Immature natural killer cell (primary cell): ENCODE results near the gene PAX2. TPM values are rescaled to one million over a fixed set of nuclear protein-coding genes. Genes with fewer than 3 reads are reported as not detected.

ENCODE experiments used
- DNase-seq, 3 donors: peaks; one replicate each; pipeline ENCODE4 v3.0.0; 2022; ENCODE audit warnings: mixed read lengths in 1 of 3
- H3K27ac Mint-ChIP-seq, 6 donors: one replicate each; pipeline ENCODE4 v1.8.0; 2020; ENCODE audit warnings: mixed read lengths in 6 of 6, mild to moderate bottlenecking in 5 of 6, inconsistent platforms in 4 of 6, moderate library complexity in 3 of 6
- H3K27me3 Mint-ChIP-seq, 3 donors: one replicate each; pipeline ENCODE4 v1.8.0; 2020 to 2021; ENCODE audit warnings: low read depth in 3 of 3, mild to moderate bottlenecking in 3 of 3, mixed read lengths in 3 of 3, moderate library complexity in 3 of 3, inconsistent platforms in 1 of 3
- H3K36me3 Mint-ChIP-seq, 3 donors: one replicate each; pipeline ENCODE4 v1.8.0; 2020; ENCODE audit warnings: mixed read lengths in 3 of 3, inconsistent platforms in 2 of 3, mild to moderate bottlenecking in 2 of 3
- H3K4me1 Mint-ChIP-seq, 2 donors: one replicate each; pipeline ENCODE4 v1.8.0; 2020; ENCODE audit warnings: inconsistent platforms in 2 of 2, mild to moderate bottlenecking in 2 of 2, mixed read lengths in 2 of 2, moderate library complexity in 1 of 2
- H3K4me3 Mint-ChIP-seq, 5 donors: one replicate each; pipeline ENCODE4 v1.8.0; 2020; ENCODE audit warnings: mild to moderate bottlenecking in 5 of 5, mixed read lengths in 5 of 5, inconsistent platforms in 3 of 5, moderate library complexity in 3 of 5
- H3K9me3 Mint-ChIP-seq, 6 donors: one replicate each; pipeline ENCODE4 v1.8.0; 2020; ENCODE audit warnings: mild to moderate bottlenecking in 6 of 6, mixed read lengths in 6 of 6, inconsistent platforms in 4 of 6, moderate library complexity in 3 of 6
- polyA plus RNA-seq, 3 donors: library from polyadenylated mRNA; unstranded; fragments of 300-500 nt; fragmentation: Illumina TruSeq; gene quantifications; one replicate each; pipeline ENCODE4 v1.2.3, GENCODE V29; 2021

PAX2 gene
- polyA plus RNA-seq, 3 donors from 2014 or later: not detected

DNA sequence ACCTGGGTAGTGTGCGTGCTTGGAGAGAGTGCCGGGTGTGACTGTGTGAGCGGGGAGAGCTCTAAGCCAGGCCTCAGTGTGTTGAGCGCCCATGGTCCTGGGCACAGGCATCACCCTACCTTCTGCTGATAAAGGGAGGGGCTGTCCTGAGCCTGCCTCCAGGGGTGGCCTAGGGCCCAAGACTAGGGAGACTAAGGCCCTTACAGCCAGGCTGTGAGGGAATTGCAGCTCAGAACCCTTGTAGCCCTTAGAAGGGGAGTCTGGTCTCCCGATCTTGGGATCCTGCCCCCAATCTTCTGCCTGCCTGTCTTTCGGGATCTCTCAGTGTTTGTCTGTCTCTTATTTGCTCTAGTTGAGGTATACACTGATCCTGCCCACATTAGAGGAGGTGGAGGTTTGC, 41.2 kb downstream of the PAX2 start:
- Mint-ChIP-seq H3K27me3 (peaks cover 3 to 7% (median 6%) of the 10 kb centered on the region in 3 donors), H3K4me3 (no peak overlapping the region), H3K4me1 (no peaks in the 10 kb centered on the region), H3K36me3 (no peaks in the 10 kb centered on the region), H3K9me3 (no peaks in the 10 kb centered on the region), H3K27ac (no peak overlapping the region)
- DNase-seq: no peak

DNA sequence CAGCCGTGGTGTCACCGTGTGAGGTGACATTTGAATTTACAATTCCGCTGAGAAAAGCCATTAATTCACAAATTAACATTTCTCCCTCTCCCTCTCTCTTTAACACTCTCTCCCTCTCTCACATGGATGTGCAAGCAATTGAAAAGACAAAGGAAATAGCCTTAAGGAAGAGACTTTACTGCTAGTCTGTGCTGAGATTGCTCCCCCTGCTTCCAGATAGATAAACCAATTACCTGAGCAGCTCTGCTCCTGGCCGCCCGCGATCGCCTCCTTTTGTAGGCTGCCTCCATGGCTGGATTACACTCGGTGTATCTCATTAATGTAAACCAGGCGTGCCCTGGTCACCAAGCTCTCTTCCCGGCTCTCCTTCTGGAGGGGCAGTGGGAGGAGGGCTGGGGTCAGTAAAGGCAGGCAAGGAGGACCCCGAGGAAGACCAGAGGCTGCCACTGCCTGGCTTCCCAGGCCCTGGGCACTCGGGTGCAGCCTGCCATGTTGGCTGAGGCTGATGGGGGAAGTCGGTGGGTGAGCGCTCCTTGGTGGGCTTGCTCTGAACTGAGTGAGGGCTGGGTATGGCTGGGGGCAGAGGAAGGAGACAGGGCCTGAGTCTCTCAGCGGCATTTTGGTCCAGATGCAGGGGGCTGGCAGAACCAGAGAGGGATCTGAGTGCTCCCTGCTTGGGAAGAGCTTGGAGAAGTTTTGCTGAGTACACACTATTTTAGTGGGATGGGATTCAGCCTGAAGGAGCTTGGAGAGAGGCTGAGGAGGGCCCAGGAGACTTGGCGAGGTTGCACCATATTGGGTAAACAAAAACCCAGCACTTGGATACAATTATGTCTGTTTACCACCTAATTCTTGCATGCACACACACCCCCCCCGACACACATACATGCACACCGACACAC, 42.9 kb downstream of the PAX2 start:
- peaks cover 3 to 7% (median 3%) of the 10 kb centered on the region in 3 donors for H3K27me3 Mint-ChIP-seq
- H3K36me3 Mint-ChIP-seq: no peaks in the 10 kb centered on the region
- H3K4me1 Mint-ChIP-seq: no peaks in the 10 kb centered on the region
- no peaks in the 10 kb centered on the region for H3K9me3 Mint-ChIP-seq
- no peak overlapping the region for H3K27ac Mint-ChIP-seq
- no peak overlapping the region for H3K4me3 Mint-ChIP-seq
- DNase-seq: no peak

DNA sequence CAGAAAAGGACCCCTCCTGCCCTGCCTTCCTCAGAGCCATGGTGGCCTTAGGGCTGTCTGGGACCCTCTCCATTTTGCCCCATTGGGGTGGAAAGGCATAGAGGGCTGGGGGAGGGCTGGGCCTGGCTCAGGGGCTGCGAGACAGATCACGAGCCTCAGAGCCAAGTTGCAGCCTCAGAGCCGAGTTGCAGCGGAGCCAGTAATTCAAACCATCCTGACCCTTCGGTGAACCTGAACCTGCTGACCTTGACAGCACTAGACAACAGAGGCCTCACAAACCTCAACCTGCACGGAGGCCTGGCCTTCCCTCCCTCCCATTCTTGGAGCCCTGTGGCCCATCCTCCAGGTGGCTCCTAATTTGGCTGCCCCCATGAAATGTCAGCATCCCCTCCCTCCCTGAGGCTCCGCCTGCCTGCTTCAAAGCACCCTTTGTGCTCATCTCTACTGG, 45.4 kb downstream of the PAX2 start:
- no peak overlapping the region for H3K27ac Mint-ChIP-seq
- peaks cover 3 to 7% (median 7%) of the 10 kb centered on the region in 3 donors for H3K27me3 Mint-ChIP-seq
- no peaks in the 10 kb centered on the region for H3K9me3 Mint-ChIP-seq
- no peak for DNase-seq
- H3K4me3 Mint-ChIP-seq: no peak overlapping the region
- H3K36me3 Mint-ChIP-seq: no peaks in the 10 kb centered on the region
- H3K4me1 Mint-ChIP-seq: no peaks in the 10 kb centered on the region

DNA sequence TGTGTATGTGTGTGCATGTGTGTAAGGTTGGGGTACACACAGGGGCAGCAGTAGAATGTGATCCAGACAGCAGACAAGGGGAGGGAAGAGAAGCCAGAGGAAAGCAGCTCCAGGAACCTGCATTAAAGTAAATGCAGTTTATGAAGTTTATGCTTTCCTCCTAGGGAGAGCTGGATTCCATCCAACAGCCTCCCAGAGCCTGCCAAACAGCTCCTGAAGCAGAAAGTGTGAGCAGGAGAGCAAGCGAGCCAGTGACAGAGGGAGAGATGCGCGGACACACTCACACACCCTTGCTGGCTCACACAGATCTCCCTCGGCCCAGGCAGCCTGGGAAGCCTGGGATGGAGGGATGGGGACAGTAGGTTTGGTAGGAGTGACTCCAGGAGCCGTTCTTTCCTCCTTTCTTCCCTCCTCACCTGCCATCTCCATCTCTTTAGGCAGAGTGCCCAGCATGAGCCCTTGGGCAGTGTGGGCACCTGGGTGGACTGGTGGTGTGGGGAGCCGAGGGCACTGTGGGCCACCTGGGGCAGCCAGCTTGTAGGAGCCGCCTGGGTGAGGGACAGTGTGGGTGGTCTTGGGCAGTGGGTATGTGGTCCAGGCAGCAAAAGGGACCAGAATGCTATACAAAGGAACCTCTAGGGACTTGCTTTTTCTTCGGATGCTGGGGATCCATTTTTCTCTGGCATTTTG, 46.1 kb downstream of the PAX2 start:
- no peak for DNase-seq
- no peaks in the 10 kb centered on the region for H3K36me3 Mint-ChIP-seq
- no peaks in the 10 kb centered on the region for H3K9me3 Mint-ChIP-seq
- peaks cover 3 to 8% (median 7%) of the 10 kb centered on the region in 3 donors for H3K27me3 Mint-ChIP-seq
- H3K4me3 Mint-ChIP-seq: no peak overlapping the region
- no peak overlapping the region for H3K27ac Mint-ChIP-seq
- no peaks in the 10 kb centered on the region for H3K4me1 Mint-ChIP-seq

DNA sequence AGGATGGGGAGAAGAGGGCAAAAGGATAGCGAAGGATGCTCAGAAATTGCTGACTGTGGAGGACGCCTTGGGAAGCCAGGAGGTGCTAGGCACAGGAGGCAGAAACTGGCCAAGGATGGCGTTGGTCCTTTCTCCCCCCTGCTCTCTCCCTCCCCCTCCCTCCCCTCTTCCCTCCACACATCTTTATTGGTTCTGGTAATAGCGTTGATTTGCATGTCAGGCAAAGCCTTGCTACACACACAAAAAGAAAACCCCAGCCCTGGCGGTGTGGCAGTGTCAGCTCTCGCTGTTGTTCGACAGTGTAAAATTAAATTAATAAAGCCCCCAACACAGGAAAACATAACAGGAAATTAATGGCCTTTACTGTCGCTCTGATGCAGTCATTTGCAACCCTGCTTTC, 47.2 kb downstream of the PAX2 start:
- no peak overlapping the region for H3K27ac Mint-ChIP-seq
- H3K36me3 Mint-ChIP-seq: no peaks in the 10 kb centered on the region
- no peaks in the 10 kb centered on the region for H3K9me3 Mint-ChIP-seq
- H3K4me3 Mint-ChIP-seq: no peak overlapping the region
- H3K27me3 Mint-ChIP-seq: peaks cover 3 to 13% (median 9%) of the 10 kb centered on the region in 3 donors
- DNase-seq: no peak
- H3K4me1 Mint-ChIP-seq: no peaks in the 10 kb centered on the region

DNA sequence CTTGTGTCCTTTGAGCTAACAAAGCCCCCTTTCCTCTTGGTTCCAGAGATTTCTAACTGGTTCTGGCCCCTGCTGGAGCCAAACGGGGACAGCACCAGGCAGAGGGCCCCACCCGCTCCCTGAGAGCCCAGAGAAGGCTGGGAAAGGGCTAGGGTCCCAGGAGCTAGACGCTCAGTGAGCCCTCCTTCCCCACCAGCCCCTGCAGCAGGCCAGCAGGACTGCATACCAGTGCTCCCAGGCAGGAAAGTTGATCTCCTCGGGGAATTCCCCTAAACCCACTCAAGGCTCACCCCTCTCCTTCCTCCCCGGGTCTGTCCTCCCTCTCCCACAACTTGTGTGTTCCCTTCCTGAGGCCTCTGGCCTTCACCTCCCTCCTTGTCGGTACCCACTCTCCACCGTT, 47.7 kb downstream of the PAX2 start:
- H3K27ac Mint-ChIP-seq: no peak overlapping the region
- no peaks in the 10 kb centered on the region for H3K4me1 Mint-ChIP-seq
- no peaks in the 10 kb centered on the region for H3K36me3 Mint-ChIP-seq
- H3K9me3 Mint-ChIP-seq: no peaks in the 10 kb centered on the region
- H3K27me3 Mint-ChIP-seq: peaks cover 2 to 12% (median 9%) of the 10 kb centered on the region in 3 donors
- no peak for DNase-seq
- H3K4me3 Mint-ChIP-seq: no peak overlapping the region

DNA sequence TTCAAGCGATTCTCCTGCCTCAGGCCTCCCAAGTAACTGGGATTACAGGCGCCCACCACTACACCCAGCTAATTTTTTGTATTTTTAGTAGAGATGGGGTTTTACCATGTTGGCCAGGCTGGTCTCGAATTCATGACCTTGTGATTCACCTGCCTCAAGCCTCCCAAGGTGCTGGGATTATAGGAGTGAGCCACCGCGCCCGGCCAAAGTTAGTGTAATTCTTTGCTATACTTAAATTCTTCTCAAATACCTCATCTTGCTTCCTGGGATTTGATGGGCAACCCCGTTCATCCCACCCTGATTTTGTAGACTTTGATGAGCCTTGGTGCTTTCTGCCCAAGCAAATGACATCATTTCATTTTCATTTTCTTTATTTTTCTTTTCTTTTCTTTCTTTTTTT, 54.5 kb downstream of the PAX2 start:
- H3K27ac Mint-ChIP-seq: no peak overlapping the region
- H3K4me3 Mint-ChIP-seq: no peak overlapping the region
- DNase-seq: no peak
- H3K27me3 Mint-ChIP-seq: peaks cover 11 to 16% (median 12%) of the 10 kb centered on the region in 3 donors
- H3K9me3 Mint-ChIP-seq: no peaks in the 10 kb centered on the region
- no peaks in the 10 kb centered on the region for H3K4me1 Mint-ChIP-seq
- no peaks in the 10 kb centered on the region for H3K36me3 Mint-ChIP-seq

DNA sequence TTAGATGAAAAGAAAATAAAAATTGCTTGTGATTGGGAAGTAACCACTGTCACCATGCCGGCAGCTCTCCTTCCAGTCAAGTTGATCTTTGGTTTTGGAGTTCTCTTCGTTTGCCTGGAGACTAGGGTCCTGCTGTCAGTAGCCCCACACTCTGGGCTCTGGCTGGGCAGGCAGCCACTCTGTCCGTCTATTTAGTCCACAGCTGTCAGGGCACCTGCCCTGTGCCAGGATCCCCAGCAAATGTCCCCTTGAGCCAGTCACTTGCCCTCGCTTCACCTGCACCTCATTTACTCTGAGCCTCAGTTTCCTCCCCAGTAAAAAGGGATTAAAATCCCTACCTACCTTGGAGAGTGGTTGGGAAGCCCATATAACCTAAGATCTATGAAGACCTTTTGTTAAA, 55.5 kb downstream of the PAX2 start:
- no peak for DNase-seq
- no peak overlapping the region for H3K4me3 Mint-ChIP-seq
- no peaks in the 10 kb centered on the region for H3K4me1 Mint-ChIP-seq
- H3K36me3 Mint-ChIP-seq: no peaks in the 10 kb centered on the region
- H3K27me3 Mint-ChIP-seq: peaks cover 8 to 22% (median 13%) of the 10 kb centered on the region in 3 donors
- no peak overlapping the region for H3K27ac Mint-ChIP-seq
- H3K9me3 Mint-ChIP-seq: no peaks in the 10 kb centered on the region

DNA sequence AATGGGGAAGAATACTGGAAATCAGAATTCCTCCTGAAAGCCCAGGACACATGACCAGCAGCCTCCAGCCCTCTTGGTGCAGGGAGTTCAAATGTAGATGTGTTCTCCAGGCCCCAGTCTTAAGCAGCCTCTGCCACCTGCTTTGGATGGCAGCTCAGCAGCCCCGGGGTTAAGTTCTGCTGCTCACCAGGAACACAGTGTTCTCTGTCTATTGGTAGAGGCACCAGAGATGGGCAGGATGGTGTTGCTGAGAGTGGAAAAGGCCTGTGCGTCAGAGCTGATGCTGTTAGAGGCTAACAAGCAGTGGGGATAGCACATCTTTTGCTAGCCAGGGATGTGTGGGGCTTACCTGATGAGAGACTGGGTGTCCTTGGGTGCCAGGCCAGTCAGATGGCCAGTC, 56.8 kb downstream of the PAX2 start:
- DNase-seq: no peak
- H3K27ac Mint-ChIP-seq: no peak overlapping the region
- H3K27me3 Mint-ChIP-seq: peaks cover 5 to 22% (median 6%) of the 10 kb centered on the region in 3 donors
- no peaks in the 10 kb centered on the region for H3K36me3 Mint-ChIP-seq
- H3K4me3 Mint-ChIP-seq: no peak overlapping the region
- H3K4me1 Mint-ChIP-seq: no peaks in the 10 kb centered on the region
- no peaks in the 10 kb centered on the region for H3K9me3 Mint-ChIP-seq

DNA sequence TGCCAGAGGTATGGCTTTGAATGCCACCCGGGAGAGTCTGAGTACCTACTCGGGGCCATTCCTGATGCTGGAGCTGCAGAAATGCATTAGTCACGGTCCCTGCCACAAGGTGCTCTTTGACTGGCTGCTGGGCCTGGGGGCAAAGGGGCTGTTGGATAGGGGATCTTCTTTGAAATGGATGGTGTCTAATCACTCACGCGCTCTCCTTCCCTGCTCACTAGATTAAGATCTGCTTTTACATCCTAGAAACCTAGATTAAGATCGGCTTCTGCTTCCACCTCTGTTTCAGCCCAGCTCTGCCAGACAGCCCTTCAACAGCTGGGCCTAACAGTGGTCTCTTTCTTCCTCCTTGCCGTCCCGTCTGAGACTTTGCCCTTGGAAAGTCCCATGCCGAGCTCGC, 57.2 kb downstream of the PAX2 start:
- H3K4me3 Mint-ChIP-seq: no peak overlapping the region
- H3K27ac Mint-ChIP-seq: no peak overlapping the region
- no peaks in the 10 kb centered on the region for H3K9me3 Mint-ChIP-seq
- H3K27me3 Mint-ChIP-seq: peaks cover 5 to 22% (median 5%) of the 10 kb centered on the region in 3 donors
- DNase-seq: no peak
- H3K4me1 Mint-ChIP-seq: no peaks in the 10 kb centered on the region
- H3K36me3 Mint-ChIP-seq: no peaks in the 10 kb centered on the region

DNA sequence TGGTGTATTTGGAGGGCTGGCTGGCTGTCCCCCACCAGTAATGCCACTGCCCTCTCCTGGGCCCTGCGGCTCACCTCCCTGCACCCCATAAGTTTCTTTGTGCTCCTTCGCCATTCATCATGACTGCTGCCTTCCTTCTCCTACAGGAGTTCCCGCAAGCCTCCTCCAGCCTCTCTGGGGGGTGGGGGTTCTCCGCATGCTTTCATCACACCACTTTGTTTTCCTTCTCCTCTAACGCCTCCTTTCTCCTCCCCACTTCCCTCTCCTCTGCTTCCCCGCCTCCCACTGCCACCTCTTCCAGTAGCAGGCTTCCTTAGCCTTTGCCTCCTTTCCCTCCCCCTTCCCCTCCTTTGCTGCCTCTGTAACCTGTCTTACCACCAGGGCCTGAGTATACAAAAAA, 58.1 kb downstream of the PAX2 start:
- no peak overlapping the region for H3K4me3 Mint-ChIP-seq
- no peak for DNase-seq
- no peaks in the 10 kb centered on the region for H3K4me1 Mint-ChIP-seq
- H3K27ac Mint-ChIP-seq: no peak overlapping the region
- peaks cover 5 to 24% (median 5%) of the 10 kb centered on the region in 3 donors for H3K27me3 Mint-ChIP-seq
- no peaks in the 10 kb centered on the region for H3K36me3 Mint-ChIP-seq
- H3K9me3 Mint-ChIP-seq: no peaks in the 10 kb centered on the region

DNA sequence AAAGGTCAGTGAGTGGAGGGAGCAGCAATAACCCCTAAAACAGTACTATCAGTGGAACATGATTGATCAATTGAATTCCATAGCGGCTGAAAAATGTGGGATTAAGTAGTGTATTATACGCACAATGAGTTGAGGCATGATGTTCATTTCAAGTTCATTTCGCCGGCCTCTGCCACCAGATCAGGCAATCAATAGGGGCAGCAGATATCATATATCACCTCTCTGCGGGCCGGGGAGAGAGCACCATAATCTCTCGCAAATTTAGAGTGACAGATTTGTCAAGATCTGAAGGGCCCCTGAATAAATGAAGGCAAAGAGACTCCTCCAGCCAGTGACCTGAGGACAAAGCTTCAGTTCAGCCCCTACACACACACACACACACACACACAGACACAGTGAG, 58.5 kb downstream of the PAX2 start:
- no peaks in the 10 kb centered on the region for H3K36me3 Mint-ChIP-seq
- no peak for DNase-seq
- peaks cover 5 to 24% (median 5%) of the 10 kb centered on the region in 3 donors for H3K27me3 Mint-ChIP-seq
- no peak overlapping the region for H3K27ac Mint-ChIP-seq
- H3K9me3 Mint-ChIP-seq: no peaks in the 10 kb centered on the region
- H3K4me1 Mint-ChIP-seq: no peaks in the 10 kb centered on the region
- H3K4me3 Mint-ChIP-seq: no peak overlapping the region

DNA sequence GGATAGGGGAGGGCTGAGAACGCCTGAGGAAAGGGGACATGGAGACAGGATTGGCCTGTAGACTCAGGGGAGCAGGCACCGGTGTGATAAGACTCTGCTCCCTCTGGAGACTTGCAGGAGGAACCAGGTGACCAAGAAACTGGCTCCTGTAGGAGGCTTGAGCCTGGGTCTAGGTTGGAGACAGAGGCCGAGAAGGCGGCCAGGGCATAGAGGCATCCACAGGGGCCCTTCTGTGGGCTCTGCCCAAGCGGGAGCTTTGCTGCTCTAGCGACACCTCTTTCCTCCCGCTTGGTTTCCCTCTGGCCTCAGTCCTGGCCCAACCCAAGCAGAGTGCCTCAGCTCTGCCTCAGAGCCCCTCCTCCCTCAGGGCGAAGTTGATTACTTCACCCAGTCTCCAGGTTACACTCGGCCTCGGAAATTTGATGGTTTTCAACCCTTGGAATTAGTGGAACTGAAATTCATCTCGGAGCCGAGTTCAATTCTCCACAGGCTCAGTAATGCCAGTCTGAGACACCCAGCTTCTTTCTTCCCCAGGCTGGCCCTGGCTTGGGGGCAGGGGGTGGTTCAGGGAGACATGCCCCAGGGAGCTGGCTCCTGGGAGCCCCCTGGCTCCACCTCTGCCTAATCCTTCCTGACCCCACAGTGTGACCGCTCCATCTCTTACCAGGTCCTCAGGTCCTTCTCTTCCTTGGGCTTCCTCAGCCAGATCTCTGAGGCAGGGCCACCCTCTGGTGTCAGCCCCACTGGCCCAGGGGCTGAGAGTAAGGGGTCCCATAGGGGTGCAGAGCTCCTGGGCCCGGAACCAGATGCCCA, 60.4 kb downstream of the PAX2 start:
- no peaks in the 10 kb centered on the region for H3K4me1 Mint-ChIP-seq
- H3K4me3 Mint-ChIP-seq: no peak overlapping the region
- peaks cover 8 to 22% (median 8%) of the 10 kb centered on the region in 3 donors for H3K27me3 Mint-ChIP-seq
- H3K27ac Mint-ChIP-seq: no peak overlapping the region
- no peaks in the 10 kb centered on the region for H3K36me3 Mint-ChIP-seq
- H3K9me3 Mint-ChIP-seq: no peaks in the 10 kb centered on the region
- no peak for DNase-seq

DNA sequence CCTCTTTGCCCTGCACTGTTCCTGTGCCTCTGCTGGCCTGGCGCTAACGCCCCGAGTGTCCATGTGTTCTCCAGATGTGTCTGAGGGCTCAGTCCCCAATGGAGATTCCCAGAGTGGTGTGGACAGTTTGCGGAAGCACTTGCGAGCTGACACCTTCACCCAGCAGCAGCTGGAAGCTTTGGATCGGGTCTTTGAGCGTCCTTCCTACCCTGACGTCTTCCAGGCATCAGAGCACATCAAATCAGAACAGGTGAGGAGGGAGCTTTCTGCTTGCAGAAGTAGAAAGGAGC, 60.9 kb downstream of the PAX2 start:
- Mint-ChIP-seq H3K27ac (no peak overlapping the region), H3K36me3 (no peaks in the 10 kb centered on the region), H3K27me3 (peaks cover 8 to 23% (median 8%) of the 10 kb centered on the region in 3 donors), H3K4me3 (no peak overlapping the region), H3K4me1 (no peaks in the 10 kb centered on the region), H3K9me3 (peaks cover 0 to 2% (median 0%) of the 10 kb centered on the region in 6 donors)
- no peak for DNase-seq
